IPS-18c (cell line): ENCODE data around the gene DLG2.

Source experiments
- H3K4me3 ChIP-seq: 2 replicates; pipeline ENCODE4 v1.7.0; 2013; ENCODE audit warnings: low read depth, mild to moderate bottlenecking, low read length, moderate library complexity; ENCODE audit not compliant: insufficient read depth
- H3K9me3 ChIP-seq: one replicate; pipeline ENCODE4 v1.6.1; 2013; ENCODE audit warnings: mild to moderate bottlenecking, low read length, moderate library complexity; ENCODE audit not compliant: control insufficient read depth, insufficient read depth

Gene DLG2

GRCh38 chr11:83921447-83922192 lies 1705.5 kb downstream of the DLG2 start:
- Histone ChIP-seq H3K9me3 (no peaks in the 10 kb centered on the region), H3K4me3 (no peak overlapping the region)

GRCh38 chr11:83918476-83918875 lies 1708.7 kb downstream of the DLG2 start:
- Histone ChIP-seq H3K9me3 (no peaks in the 10 kb centered on the region), H3K4me3 (no peak overlapping the region)

- no peak overlapping the region for H3K4me3 ChIP-seq
- H3K9me3 ChIP-seq: no peaks in the 10 kb centered on the region
Measured at GRCh38 chr11:83914995-83915394, 1712.1 kb downstream of the DLG2 start.

GRCh38 chr11:83909579-83910534 lies 1717.3 kb downstream of the DLG2 start:
- no peak overlapping the region for H3K4me3 ChIP-seq
- H3K9me3 ChIP-seq: no peaks in the 10 kb centered on the region

GRCh38 chr11:83908298-83908856 lies 1718.8 kb downstream of the DLG2 start:
- Histone ChIP-seq H3K4me3 (no peak overlapping the region), H3K9me3 (no peaks in the 10 kb centered on the region)

- H3K4me3 ChIP-seq: no peak overlapping the region
- H3K9me3 ChIP-seq: no peaks in the 10 kb centered on the region
Measured at GRCh38 chr11:83895516-83895915, 1731.6 kb downstream of the DLG2 start.

- Histone ChIP-seq H3K4me3 (no peak overlapping the region), H3K9me3 (peaks cover 5% of the 10 kb centered on the region)
Measured at GRCh38 chr11:83881428-83881827, 1745.7 kb downstream of the DLG2 start.

GRCh38 chr11:83871054-83871453 lies 1756.1 kb downstream of the DLG2 start:
- no peaks in the 10 kb centered on the region for H3K9me3 ChIP-seq
- H3K4me3 ChIP-seq: no peak overlapping the region

- Histone ChIP-seq H3K9me3 (no peaks in the 10 kb centered on the region), H3K4me3 (no peak overlapping the region)
Measured at GRCh38 chr11:83866655-83867054, 1760.5 kb downstream of the DLG2 start.

GRCh38 chr11:83865636-83866461 lies 1761.3 kb downstream of the DLG2 start:
- Histone ChIP-seq H3K4me3 (no peak overlapping the region), H3K9me3 (peaks cover 1% of the 10 kb centered on the region)

- Histone ChIP-seq H3K4me3 (no peak overlapping the region), H3K9me3 (peaks cover 5% of the 10 kb centered on the region)
Measured at GRCh38 chr11:83864412-83865057, 1762.6 kb downstream of the DLG2 start.

- peaks cover 5% of the 10 kb centered on the region for H3K9me3 ChIP-seq
- no peak overlapping the region for H3K4me3 ChIP-seq
Measured at GRCh38 chr11:83863272-83863671, 1763.9 kb downstream of the DLG2 start.

GRCh38 chr11:83862691-83863090 lies 1764.5 kb downstream of the DLG2 start:
- H3K4me3 ChIP-seq: no peak overlapping the region

GRCh38 chr11:83862033-83862432 lies 1765.1 kb downstream of the DLG2 start:
- Histone ChIP-seq H3K4me3 (no peak overlapping the region), H3K9me3 (peaks cover 5% of the 10 kb centered on the region)

More at GRCh38 chr11:83862691-83863090, 1764.5 kb downstream of the DLG2 start:
- peaks cover 5% of the 10 kb centered on the region for H3K9me3 ChIP-seq

- Histone ChIP-seq H3K4me3 (no peak overlapping the region), H3K9me3 (peaks cover 5% of the 10 kb centered on the region)
Measured at GRCh38 chr11:83858694-83859093, 1768.5 kb downstream of the DLG2 start.

GRCh38 chr11:83855237-83855636 lies 1771.9 kb downstream of the DLG2 start:
- peaks cover 2% of the 10 kb centered on the region for H3K9me3 ChIP-seq
- H3K4me3 ChIP-seq: no peak overlapping the region
